GM18861 (cell line): ENCODE measurements around the gene PDE4DIP.
"Not testable (repeated sequence)": the region's sequence is repeated elsewhere in the genome, so short reads cannot be mapped to it uniquely, and the experiment has no call there.

ENCODE experiments used
- ATAC-seq: cut with Tn5 transposase; IDR thresholded peaks from one replicate; pipeline ENCODE4 v1.9.1; 2021; ENCODE audit not compliant: unreplicated experiment

The PDE4DIP gene

DNA sequence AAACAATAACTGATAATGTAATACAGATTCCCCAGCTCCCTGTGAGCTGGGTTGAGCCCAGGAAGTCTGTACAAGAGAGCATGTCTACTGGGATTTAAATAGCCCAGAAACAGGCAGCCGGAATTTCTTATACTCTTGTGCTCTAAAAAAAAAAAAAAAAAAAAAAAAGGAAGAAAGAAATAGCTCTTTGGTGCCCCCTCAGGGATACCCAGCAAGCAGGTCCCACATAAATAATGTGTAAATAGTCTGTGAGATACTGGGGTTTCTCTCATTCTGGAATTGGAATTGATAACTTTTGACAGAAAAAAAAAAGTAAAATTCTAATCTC is 25.4 kb downstream of the PDE4DIP start:
- ATAC-seq: not testable (repeated sequence)

DNA sequence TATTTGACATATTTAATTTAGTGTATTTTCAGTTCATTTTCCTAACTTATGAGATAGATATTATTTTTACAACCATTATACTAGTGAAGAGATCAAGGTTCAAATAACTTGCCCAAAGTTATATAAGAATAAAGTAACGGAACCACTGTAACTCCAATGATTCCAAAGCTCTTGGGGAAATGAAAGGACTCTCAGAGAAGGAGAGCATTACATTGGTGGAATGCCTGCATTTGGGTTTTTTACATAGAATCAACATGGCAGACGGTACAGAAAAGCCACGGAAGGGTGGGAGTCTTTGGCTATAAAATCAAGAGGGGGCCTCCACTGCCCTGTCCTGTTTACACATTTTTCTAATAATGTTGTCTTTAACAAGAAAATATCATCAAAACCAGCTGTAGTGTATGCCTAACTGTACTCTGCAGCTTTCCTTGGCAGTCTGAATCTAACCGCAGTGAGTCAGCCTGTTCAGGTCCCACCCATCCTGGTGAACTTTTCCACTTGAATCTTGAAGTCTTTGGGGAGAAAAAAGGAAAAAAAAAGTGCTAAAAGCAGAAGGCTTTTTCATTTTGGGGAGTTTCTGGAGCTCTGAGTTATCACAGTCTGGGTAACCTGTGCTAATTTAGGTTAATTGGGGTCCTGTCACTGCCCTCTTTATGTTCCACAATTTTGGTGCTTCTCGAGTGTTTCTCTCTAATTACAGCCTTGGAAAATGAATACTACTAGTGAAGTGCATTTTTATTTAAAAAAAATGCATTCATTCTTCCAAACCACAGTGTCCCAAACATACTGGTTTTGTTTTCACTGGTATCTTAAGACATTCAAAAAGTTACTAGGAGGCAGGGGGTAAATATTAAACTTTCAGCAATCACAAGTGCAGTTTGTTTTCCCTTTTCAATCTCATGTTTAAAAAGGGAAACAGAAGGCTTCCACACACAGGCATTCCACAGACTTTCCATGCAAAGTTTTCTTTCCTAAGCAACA is 30.5 kb downstream of the PDE4DIP start:
- ATAC-seq: not testable (repeated sequence)

DNA sequence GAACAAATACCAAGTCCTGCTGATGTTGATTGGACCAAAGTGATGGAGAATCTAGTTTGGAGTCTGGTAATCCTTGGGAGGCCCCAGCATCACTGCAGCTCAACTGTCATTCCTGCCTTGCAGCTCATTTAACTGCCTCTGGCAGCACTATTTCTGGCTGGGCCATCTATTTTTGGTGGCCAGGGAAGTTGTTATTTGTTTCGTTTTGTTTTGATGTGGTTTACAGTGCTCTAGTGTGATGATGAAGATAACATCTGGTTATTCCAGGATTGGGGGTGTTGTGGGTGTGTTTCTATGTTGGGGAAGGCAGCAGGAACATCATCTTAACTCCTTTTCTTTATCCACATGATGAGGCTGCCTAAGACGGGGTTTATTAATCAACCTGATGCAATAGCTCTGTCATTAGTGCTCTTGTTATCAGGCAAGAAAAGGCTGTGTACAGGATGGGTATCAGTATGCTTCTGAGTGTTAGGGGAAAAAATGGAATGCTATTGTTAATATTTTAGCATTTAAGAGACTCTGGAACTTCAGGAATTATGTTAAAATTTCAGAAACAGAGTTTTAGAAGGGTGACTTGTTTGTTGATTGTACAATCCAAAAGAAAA is 35.7 kb downstream of the PDE4DIP start:
- ATAC-seq: not testable (repeated sequence)

DNA sequence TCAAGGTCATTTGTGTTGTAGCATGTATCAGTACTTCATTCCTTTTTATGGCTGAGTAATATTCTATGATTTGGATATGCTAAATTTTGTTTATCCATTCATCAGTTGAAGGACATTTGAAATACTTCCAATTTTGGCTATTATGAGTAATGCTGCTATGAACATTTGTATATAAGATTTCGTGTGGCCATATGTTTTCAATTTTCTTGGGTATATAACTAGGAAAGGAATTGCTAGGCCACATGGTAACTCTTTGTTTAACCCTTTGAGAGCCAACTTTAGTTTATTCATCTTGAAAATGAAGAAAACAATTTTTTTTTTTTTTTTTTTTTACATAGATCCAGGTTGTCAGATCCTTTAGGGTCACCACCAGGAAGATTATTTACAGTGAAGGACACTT is 37.0 kb downstream of the PDE4DIP start:
- ATAC-seq: not testable (repeated sequence)

DNA sequence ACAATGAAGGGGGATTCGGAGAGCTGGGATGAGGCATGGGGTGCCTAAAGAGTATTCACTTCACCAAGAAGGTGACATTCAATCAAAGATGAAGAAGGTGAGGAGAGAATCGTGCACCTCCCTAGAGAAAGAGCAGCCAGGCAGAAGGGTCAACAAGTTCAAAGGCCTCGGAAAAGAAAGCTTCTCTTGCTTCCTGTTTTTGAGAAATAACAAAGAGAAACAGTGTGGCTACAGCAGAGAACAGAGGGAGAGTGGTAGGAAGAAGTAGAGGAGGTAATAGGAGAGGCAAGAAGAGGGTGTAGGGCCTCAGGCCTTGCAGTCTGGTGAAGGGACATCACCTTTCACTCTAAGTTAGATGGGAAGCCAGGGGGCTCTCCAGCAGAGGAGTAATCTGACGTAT is 41.0 kb downstream of the PDE4DIP start:
- ATAC-seq: not testable (repeated sequence)

DNA sequence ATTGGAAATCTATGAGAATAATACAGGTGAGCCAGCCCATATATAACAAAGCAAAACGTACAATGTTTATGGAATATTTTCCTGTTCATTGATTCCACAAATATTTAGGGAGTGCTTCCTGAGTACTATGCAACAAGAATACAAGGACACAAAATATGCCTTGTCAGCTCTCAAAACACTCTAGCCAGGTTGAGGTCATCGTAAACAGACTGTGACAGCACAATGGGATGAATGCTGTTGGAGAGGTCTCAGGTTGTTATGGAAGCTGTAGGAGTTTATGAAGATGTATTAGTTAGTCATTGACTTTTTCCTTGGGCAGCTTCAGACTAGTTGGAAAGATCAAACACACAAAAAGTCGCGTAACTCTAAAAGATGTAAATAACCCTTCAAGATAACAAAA is 42.1 kb downstream of the PDE4DIP start:
- not testable (repeated sequence) for ATAC-seq

DNA sequence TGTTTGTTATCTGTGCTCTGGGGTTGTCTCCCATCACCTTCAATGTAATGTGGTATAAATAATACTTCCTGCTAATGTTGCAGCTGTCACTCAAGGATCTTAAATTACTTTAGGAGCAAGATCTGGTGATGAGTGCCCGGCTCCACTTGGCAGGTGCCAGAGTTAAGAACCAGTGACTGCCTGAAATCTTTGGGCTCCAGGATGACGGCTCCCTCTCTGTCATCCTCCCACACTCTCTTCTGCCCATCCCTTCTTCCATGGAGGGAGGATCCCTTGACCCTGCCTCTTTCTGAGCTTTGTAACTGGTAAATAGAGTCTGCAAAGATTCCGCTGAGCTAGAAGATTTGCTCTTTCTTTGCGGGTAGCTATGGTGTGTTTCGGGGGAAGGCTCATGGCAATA is 44.4 kb downstream of the PDE4DIP start:
- ATAC-seq: not testable (repeated sequence)

DNA sequence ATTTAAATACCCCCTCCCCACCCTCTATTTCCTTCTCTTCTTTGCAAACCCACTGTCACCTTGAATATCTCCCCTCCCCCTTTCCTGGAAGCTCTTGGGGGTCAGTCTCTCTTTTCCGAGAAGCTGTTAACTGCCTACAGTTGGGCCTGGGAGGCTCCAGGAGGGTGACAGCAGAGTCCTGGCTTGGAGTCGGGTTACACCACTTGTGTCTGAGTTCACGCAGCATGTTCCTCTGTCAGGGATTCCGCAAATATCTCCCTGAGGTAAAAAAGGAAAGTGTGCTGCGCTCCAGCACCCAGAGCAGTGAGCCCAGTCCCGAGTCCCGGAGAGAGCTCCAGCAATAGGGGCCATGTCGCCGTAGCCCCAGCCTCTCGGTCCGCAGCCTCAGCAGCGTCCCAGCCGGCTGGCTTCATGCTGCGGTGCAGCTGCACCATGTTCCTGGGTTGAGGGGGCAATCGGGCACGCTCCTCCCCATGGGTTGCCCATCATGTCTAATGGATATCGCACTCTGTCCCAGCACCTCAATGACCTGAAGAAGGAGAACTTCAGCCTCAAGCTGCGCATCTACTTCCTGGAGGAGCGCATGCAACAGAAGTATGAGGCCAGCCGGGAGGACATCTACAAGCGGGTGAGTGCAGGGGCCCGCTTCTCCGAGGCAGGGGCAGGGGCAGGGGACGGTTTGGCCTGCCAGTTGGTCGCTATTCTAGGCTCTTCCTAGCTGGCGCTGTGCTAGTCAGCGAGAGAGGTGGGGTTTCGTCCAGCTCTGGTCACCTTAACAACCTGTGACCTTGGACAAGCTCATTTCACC is 45.2 kb downstream of the PDE4DIP start:
- not testable (repeated sequence) for ATAC-seq

DNA sequence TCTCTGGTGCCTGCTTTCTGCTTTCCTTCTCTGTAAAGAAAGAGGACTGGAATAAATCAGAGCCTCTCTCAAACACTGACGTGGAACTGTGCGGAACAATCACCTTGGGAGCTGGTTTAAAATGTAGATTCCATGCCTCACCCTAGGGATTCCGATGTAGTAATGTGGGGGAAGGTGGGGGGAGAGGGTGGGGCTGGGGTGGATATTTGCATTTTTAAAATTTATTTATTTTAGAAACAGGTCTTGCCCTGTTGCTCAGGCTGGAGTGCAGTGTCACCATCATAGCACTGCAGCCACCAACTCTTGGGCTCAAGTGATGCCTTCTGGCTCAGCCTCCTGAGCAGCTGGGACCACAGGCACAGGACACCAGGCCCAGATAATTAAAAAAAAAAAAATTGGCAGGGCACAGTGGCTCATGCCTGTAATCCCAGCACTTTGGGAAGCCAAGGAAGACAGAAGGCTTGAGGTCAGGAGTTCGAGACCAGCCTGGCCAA is 45.9 kb downstream of the PDE4DIP start:
- ATAC-seq: not testable (repeated sequence)

DNA sequence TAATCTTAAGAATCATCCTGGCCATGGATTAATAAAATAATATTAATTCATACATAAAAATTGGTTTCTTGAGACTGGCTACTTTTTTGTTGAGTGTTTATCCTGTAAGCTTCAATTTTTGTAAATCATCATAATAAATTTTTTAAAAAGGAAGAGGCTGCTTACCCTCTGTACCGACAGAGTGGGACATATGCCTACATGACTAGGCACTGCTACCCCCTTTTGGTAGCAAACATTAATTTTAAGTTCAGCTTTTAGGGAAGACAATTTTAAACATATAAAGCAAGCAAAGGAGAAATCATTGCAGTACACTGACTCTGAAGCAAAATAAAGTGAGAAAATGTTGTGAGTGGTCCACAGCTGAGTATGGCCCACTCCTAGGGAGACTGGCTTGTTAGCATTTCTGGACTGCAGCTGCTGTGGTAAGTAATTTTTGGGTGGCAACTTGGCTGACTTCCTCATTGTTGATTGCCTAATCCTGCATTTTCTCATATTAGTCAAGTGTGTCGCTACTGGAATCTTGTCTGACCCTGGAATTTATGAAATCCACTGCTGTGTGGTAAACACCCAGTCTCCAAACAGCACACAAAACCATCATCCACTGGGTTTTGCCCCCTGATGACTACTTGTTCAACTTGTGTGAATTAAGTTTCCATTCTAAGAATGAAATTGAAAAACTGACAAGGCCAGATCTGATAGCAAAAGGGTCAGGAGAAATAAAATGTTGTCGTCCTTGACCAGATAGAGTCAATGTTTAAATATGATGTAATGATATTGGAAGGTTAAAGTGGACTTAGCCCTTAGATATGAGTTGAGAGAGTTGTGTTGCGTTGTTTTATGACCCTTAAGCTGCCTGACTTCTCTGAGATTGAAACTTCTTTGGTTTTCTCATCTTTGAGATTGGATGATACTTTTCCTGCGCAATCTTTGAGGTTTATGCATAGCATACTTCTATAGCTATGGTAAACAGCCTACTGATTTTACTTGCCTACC is 50.4 kb downstream of the PDE4DIP start:
- not testable (repeated sequence) for ATAC-seq

DNA sequence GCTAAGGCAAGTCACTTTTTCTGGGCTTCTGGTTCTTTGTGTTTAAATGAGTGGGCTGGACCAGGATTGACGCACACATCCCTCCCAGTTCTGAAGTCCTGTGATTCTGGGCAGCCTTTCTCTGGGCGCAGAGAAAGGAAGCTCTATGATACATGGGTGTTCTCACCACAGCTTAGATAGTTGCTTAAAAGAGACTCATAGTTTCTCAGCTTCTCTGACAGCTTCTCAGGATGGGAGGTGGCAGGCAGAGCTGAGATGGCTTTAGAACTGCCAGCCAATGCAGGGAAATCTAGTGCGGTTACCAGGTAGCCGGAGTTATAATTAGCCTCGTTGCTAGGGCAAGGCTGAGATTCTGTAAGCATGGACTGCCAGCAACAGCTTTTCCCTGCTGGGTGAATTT is 55.8 kb downstream of the PDE4DIP start:
- not testable (repeated sequence) for ATAC-seq

DNA sequence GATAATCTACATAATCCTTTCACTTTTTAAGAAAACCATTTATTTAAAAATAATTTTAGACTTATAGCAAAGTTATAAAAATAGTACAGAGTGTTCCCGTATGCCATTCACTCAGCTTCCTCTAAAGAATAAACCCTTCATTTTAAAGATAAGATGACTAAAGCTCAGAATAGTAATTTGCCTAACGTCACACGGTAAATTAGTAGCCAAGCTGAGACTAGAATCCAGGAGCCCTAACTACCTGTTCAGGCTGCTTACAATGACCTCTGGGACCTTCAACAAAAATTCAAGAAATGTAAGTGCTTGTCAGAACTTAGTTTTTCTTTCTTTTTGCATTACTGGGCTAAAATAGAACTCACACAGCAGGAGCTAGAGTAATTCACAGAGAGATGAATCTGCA is 56.5 kb downstream of the PDE4DIP start:
- not testable (repeated sequence) for ATAC-seq

DNA sequence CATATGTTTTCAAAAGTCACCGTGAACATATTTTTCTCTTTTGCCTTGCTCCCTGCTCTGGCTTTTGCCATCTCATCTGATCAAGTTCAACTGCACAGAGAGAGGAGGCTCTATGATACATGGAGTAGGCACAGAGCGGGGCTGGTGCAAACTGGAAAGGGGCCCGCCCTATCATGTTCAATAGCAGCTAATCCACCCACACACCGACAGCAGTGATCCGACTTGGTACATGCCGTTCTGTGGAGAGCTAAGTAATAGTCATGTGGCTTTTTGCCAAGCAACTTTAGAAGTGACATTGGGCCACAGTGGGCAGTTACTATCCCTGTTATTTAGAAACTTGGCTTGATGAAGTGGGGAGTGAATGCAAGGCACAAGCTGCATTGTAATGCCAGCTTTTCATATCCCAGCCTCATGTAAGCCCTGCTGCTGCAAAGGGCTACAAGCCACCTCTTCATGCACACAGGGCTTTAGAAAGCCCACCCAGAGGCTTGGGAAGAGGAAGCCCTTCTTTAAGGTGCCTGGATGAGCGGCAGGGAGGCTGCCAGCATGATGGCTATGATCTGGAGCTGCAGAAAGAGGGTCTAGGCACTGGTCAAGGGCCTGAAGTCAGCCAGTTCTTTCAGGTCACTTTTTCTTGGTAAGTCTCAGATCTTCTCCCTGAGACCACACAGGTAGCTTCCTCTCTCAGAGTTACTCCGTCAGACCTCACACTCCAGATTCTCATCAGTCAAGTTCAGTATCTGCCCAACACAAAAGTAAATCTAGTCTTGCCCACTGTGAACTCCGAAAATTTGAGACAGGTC is 57.1 kb downstream of the PDE4DIP start:
- ATAC-seq: not testable (repeated sequence)

DNA sequence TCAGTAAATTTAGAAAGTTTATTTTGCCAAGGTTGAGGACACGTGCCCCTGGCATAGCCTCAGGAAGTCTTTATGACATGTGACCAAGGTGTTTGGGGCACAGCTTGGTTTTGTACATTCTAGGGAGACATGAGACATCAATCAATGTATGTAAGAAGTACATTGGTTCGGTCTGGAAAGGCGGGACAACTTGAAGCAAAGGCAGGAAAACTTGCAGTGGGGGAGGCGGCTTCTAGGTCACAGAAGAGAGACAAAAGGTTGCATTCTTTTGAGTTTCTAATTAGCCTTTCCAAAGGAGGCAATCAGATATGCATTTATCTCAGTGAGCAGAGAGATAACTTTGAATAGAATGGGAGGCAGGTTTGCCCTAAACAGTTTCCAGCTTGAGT is 57.7 kb downstream of the PDE4DIP start:
- not testable (repeated sequence) for ATAC-seq

DNA sequence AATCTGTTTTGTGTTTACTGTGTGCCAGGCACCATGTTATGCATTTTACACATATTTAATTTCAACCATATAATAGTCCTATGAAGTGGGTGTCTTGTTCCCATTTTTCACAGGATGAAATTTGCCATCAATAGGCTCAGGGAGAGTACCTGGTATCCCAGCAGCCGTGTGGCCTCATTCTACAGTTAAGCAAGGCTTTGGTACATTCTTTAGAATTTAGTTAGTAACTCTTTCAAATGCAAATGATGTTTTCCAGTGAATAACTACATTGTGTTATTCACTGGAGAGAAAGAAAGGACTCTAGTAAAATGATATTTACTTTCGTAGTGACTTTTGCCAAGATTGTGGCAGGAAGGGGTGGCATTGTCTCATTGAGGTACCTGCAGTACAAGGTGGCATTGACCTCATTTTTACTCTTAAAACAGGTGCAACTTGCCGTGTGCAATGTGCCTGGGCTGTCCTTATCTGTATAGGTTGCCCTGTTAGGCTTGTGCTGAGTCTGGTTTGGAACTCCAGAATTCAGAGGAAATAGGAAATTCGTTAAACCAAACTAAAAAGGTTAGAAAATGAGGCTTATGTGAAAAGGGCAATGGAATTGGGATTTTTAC is 65.1 kb downstream of the PDE4DIP start:
- ATAC-seq: not testable (repeated sequence)

DNA sequence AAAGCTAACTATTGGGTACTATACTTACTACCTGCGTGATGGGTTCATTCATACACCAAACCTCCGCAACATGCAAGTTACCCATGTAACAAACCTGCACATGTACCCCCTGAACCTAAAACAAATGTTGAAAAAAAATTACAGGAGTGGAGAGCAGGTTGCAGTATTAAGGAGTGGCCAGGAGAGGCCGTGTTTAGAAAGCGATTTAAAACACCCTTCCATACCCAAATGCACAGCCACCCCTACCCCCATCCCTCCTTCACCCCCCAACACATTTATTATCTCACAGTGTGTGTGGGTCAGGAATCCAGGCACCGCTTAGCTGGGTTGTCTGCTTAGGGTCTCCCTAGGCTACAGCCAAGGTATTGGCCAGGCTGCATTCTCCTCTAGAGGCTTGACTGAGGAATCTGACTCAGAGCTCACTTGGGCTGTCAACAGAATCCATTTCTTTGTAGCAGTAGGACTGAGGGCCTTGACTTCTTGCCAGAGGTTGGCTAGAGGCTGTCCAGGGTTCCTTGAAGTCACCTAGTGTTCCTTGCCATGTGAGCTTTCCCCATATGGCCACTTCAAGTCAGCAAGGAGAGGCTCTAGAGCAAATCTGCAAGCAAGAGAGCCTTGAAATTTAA is 67.2 kb downstream of the PDE4DIP start:
- ATAC-seq: not testable (repeated sequence)

DNA sequence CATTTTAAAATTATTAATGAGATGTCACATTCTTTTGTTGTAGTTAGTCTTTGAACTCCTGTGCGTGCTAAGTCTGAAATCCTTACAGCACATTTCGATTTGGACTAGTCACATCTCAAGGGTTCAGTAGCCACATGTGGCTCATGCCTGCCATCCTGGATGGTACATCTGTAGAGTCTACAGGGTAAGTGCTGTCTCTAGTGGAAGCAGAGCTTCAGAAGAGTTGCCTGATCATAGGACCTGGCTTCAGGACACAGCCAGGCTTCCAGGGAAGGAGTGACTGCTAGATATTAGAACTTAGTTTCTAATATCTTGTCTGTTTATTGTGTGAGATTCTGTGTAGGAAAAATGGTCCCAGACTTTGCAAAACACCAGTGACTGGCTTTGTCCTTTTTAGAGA is 72.0 kb downstream of the PDE4DIP start:
- not testable (repeated sequence) for ATAC-seq

DNA sequence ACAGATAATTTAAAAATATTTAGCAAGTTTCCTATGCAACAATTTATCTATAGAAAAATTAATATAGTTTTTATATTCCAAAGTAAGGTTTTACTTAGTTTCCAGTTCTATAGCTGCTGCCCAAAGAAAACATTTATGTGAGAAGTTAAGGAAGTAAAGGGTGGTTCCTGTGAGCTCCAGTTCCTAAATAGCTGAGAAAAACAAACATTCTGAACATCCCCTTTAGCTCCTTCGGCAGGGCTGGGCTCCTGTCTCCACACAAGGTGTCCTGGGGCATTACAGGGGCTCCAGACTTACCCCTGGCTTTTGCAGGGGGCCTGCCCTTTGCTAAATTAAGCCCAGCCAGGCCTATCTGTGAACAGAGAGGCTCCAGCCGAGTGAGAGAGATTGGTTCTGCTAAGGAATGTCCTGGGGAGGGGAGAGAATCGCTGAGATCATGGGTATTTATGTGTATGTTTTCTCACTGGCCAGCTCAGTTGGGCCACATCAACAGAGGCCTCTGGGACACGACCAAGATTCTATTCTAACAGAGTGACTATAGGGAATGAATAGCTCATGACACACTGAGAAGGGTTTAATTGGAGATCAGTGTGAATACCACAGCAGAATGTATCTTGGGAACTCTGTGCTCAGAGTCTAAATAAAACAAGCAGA is 72.6 kb downstream of the PDE4DIP start:
- not testable (repeated sequence) for ATAC-seq
